Measurements from ENCODE around the gene PALLD. TPM values are rescaled to one million over a fixed set of nuclear protein-coding genes. Genes with fewer than 3 reads are reported as not detected.

PALLD gene
- total RNA-seq, 2 donors from 2014 or later, result 72.1 to 195 TPM

- Histone ChIP-seq H3K36me3 (no peaks in the 10 kb centered on the region), H3K27ac (no peak overlapping the region), H3K9me3 (no peaks in the 10 kb centered on the region), H3K4me3 (no peak overlapping the region), H3K27me3 (no peaks in the 10 kb centered on the region), H3K4me1 (no peaks in the 10 kb centered on the region), H3K9ac (ENCODE audit: low read depth in 2 of 2, low read length in 2 of 2) (no peak overlapping the region)
- no peak for DNase-seq
- intact Hi-C loops (cut with DNase I), result no loop called here
- no peak for TF ChIP-seq CTCF (IDR thresholded peaks at IDR 0.05)
Observed at GRCh38 chr4:168487282-168488035, 9.4 kb upstream of the PALLD start.

GRCh38 chr4:168488869-168489274 lies 8.0 kb upstream of the PALLD start:
- TF ChIP-seq CTCF (IDR thresholded peaks at IDR 0.05), result no peak
- Histone ChIP-seq H3K4me1 (no peaks in the 10 kb centered on the region), H3K9ac (ENCODE audit: low read depth in 2 of 2, low read length in 2 of 2) (no peak overlapping the region), H3K27ac (no peak overlapping the region), H3K36me3 (no peaks in the 10 kb centered on the region), H3K27me3 (no peaks in the 10 kb centered on the region), H3K4me3 (no peak overlapping the region), H3K9me3 (no peaks in the 10 kb centered on the region)
- intact Hi-C loops (cut with DNase I), result no loop called here
- DNase-seq, result no peak

- H3K9ac ChIP-seq (ENCODE audit: low read depth in 2 of 2, low read length in 2 of 2), result no peak overlapping the region
- TF ChIP-seq CTCF (IDR thresholded peaks at IDR 0.05), result no peak
- intact Hi-C loops (cut with DNase I), result no loop called here
Observed at GRCh38 chr4:168489616-168490015, 7.2 kb upstream of the PALLD start.

GRCh38 chr4:168490711-168491110 lies 6.1 kb upstream of the PALLD start:
- Histone ChIP-seq H3K27me3 (no peaks in the 10 kb centered on the region), H3K9me3 (no peaks in the 10 kb centered on the region), H3K9ac (ENCODE audit: low read depth in 2 of 2, low read length in 2 of 2) (no peak overlapping the region), H3K4me1 (no peaks in the 10 kb centered on the region), H3K27ac (no peak overlapping the region), H3K36me3 (no peaks in the 10 kb centered on the region), H3K4me3 (no peak overlapping the region)
- no peak for DNase-seq
- intact Hi-C loops (cut with DNase I), result no loop called here
- no peak for TF ChIP-seq CTCF (IDR thresholded peaks at IDR 0.05)

More at GRCh38 chr4:168489616-168490015, 7.2 kb upstream of the PALLD start:
- DNase-seq, result no peak
- Histone ChIP-seq H3K4me3 (no peak overlapping the region), H3K27me3 (no peaks in the 10 kb centered on the region), H3K36me3 (no peaks in the 10 kb centered on the region), H3K4me1 (no peaks in the 10 kb centered on the region), H3K9me3 (no peaks in the 10 kb centered on the region), H3K27ac (no peak overlapping the region)

GRCh38 chr4:168491563-168491962 lies 5.3 kb upstream of the PALLD start:
- no peak for DNase-seq
- intact Hi-C loops (cut with DNase I), result no loop called here
- H3K27ac ChIP-seq, result no peak overlapping the region
- H3K4me1 ChIP-seq, result no peaks in the 10 kb centered on the region
- H3K4me3 ChIP-seq, result no peak overlapping the region
- no peaks in the 10 kb centered on the region for H3K27me3 ChIP-seq
- TF ChIP-seq CTCF (IDR thresholded peaks at IDR 0.05), result no peak
- H3K36me3 ChIP-seq, result no peaks in the 10 kb centered on the region
- H3K9ac ChIP-seq (ENCODE audit: low read depth in 2 of 2, low read length in 2 of 2), result no peak overlapping the region
- no peaks in the 10 kb centered on the region for H3K9me3 ChIP-seq

Data from colonic mucosa (tissue), 4 donors.